PC-3 (cell line): ENCODE results near the gene APOM. TPM values are rescaled to one million over a fixed set of nuclear protein-coding genes. Genes with fewer than 3 reads are reported as not detected.

Experiments
- ATAC-seq: fragments of 200-7000 bp; cut with Tn5 transposase; 2 replicates; pipeline ENCODE4 v1.9.1; 2020; ENCODE audit warnings: mild to moderate bottlenecking, moderate library complexity
- Bru-seq: library from RNA; stranded (reverse); fragments of 400-500 nt; gene quantifications from one replicate; lab custom pipeline; 2021; lab: Mats Ljungman, UMichigan
- BruChase-seq, 2 experiments: library from RNA; stranded (reverse); fragments of 400-500 nt; gene quantifications; one replicate each; lab custom pipeline; 2021; lab: Mats Ljungman, UMichigan
- BruUV-seq: library from RNA; stranded (reverse); fragments of 400-500 nt; replicated peaks from 2 replicates; lab custom pipeline; 2021; lab: Mats Ljungman, UMichigan
- CTCF ChIA-PET: fragments of 300-600 bp; sonication (Branson Sonifier 250); formaldehyde crosslinking; loops from one replicate; lab custom pipeline; 2022; ENCODE audit warnings: antibody characterized with exemption; lab: Charles Lee
- POLR2A ChIA-PET: fragments of 300-600 bp; sonication (Branson Sonifier 250); formaldehyde crosslinking; loops from one replicate; lab custom pipeline; 2022; ENCODE audit warnings: antibody characterized with exemption; ENCODE audit not compliant: unreplicated experiment; lab: Charles Lee
- DNase-seq: peaks from one replicate; pipeline ENCODE4 v3.0.0-alpha.2; 2015
- H2AFZ ChIP-seq: fragments of 300-600 bp; sonication (generic); 2 replicates; pipeline ENCODE4 v1.6.0; 2016; ENCODE audit warnings: antibody characterized with exemption, low read length
- H3F3A ChIP-seq: fragments of 300-600 bp; sonication (generic); one replicate; pipeline ENCODE4 v1.6.0; 2017; ENCODE audit warnings: antibody characterized with exemption, low read length, control low read depth, mild to moderate bottlenecking; ENCODE audit not compliant: unreplicated experiment
- H3K27ac ChIP-seq: fragments of 300-600 bp; sonication (generic); 2 replicates; pipeline ENCODE4 v1.5.1; 2016; ENCODE audit warnings: mild to moderate bottlenecking, low read length
- H3K27me3 ChIP-seq: fragments of 300-600 bp; sonication (generic); 2 replicates; pipeline ENCODE4 v1.6.1; 2016; ENCODE audit warnings: low read length, mixed read lengths
- H3K36me3 ChIP-seq: fragments of 300-600 bp; sonication (generic); 2 replicates; pipeline ENCODE4 v1.6.1; 2016; ENCODE audit warnings: low read depth, mixed run types, low read length, mixed read lengths
- H3K4me1 ChIP-seq: fragments of 300-600 bp; sonication (generic); 2 replicates; pipeline ENCODE4 v1.5.1; 2016; ENCODE audit warnings: low read length; ENCODE audit not compliant: insufficient read depth
- H3K4me2 ChIP-seq: fragments of 300-600 bp; sonication (generic); 2 replicates; pipeline ENCODE4 v1.6.0; 2016; ENCODE audit warnings: low read length
- H3K4me3 ChIP-seq: fragments of 300-600 bp; sonication (generic); 2 replicates; pipeline ENCODE4 v1.5.1; 2016; ENCODE audit warnings: mild to moderate bottlenecking, low read length, mixed read lengths
- H3K79me2 ChIP-seq: fragments of 300-600 bp; sonication (generic); 2 replicates; pipeline ENCODE4 v1.6.1; 2017; ENCODE audit warnings: low read length, mixed read lengths
- H3K9ac ChIP-seq: fragments of 300-600 bp; sonication (generic); 2 replicates; pipeline ENCODE4 v1.6.0; 2016; ENCODE audit warnings: mild to moderate bottlenecking, low read length
- H3K9me2 ChIP-seq: fragments of 300-600 bp; sonication (generic); replicated peaks from 2 replicates; pipeline ENCODE4 v1.6.1; 2016; ENCODE audit warnings: mixed run types, low read length, mixed read lengths
- H3K9me3 ChIP-seq: fragments of 300-600 bp; sonication (generic); 2 replicates; pipeline ENCODE4 v1.6.1; 2016; ENCODE audit warnings: low read length, mixed read lengths
- H4K20me1 ChIP-seq: fragments of 300-600 bp; sonication (generic); 2 replicates; pipeline ENCODE4 v1.6.1; 2016; ENCODE audit warnings: low read length, mixed read lengths
- CTCF ChIP-seq: fragments of 300-600 bp; sonication (generic); conservative IDR thresholded peaks from 2 replicates; pipeline ENCODE4 v1.5.1; 2017; ENCODE audit warnings: antibody characterized with exemption, low read depth, mild to moderate bottlenecking, low read length
- EZH2 ChIP-seq: fragments of 300-600 bp; sonication (generic); IDR thresholded peaks from one replicate; pipeline ENCODE4 v1.6.1; 2017; ENCODE audit warnings: antibody characterized with exemption, mild to moderate bottlenecking, low read length; ENCODE audit not compliant: unreplicated experiment
- EZH2phosphoT487 ChIP-seq: fragments of 300-600 bp; sonication (generic); IDR thresholded peaks from 2 replicates; pipeline ENCODE4 v1.6.1; 2018; ENCODE audit warnings: mild to moderate bottlenecking, antibody characterized with exemption, low read length, borderline replicate concordance
- intact Hi-C: fragments of 100-400 bp; cut with micrococcal nuclease; formaldehyde crosslinking; loops from 2 replicates; pipeline ENCODE4 v1.9.0; 2023
- long read RNA-seq: library from polyadenylated mRNA; unstranded; transcript quantifications from one replicate; pipeline ENCODE4 v2.0.0, GENCODE V29; 2021; ENCODE audit not compliant: unreplicated experiment
- total RNA-seq: library from RNA; depleted of rRNA; stranded (reverse); fragments of >200 nt; gene quantifications from 2 replicates; pipeline ENCODE4 v1.2.3, GENCODE V29; 2014; rRNA removed

Gene APOM
- total RNA-seq, result 1.6 and 2.2 TPM in 2 replicates
- Bru-seq, nascent RNA, result percentile 53 among the genes with signal in this experiment
- percentile 43 among the genes with signal in this experiment for BruChase-seq, experiment 1, labeled RNA remaining after a 6-hour chase
- percentile 39 among the genes with signal in this experiment for BruChase-seq, experiment 2, labeled RNA remaining after a 2-hour chase
- long read RNA-seq, partial matches to known transcripts, result 0 of 2 reads
- long read RNA-seq, other reads (novel, unspliced or antisense), result 2 of 2 reads

- ATAC-seq, result no peak
- H3K9me3 ChIP-seq, result no peaks in the 10 kb centered on the region
- BruUV-seq, result no TSS peak
- intact Hi-C loops, result no loop called here
- no peaks in the 10 kb centered on the region for H3K9me2 ChIP-seq
- no peaks in the 10 kb centered on the region for H3F3A ChIP-seq
- H2AFZ ChIP-seq, result no peak within 1 kb of the TSS
- H3K4me3 ChIP-seq, result no peak within 1 kb of the TSS
- no peaks in the 10 kb centered on the region for H3K27me3 ChIP-seq
- H3K9ac ChIP-seq, result no peak within 1 kb of the TSS
- H4K20me1 ChIP-seq, result peaks cover 4% of the 10 kb centered on the region; the same call in 1 of the 2 replicates
- peaks cover 44% of the 10 kb centered on the region for H3K4me1 ChIP-seq
- ChIA-PET POLR2A (no interaction called here), CTCF (no interaction called here)
- no peak within 1 kb of the TSS for H3K27ac ChIP-seq
- H3K4me2 ChIP-seq, result no peak within 1 kb of the TSS
- DNase-seq, result no peak
- no peak for TF ChIP-seq CTCF
- no peak for TF ChIP-seq EZH2phosphoT487
- no peak for TF ChIP-seq EZH2
- 0 out of 2 replicates have a peak, but pooled peaks cover 5% of the 10 kb centered on the region for H3K36me3 ChIP-seq
- peaks cover 53% of the 10 kb centered on the region for H3K79me2 ChIP-seq
These were observed at the start of gene APOM for GRCh38 chr6:31655349-31656237. Gene APOM (plus strand): TSS chr6:31655894. CDS start chr6:31655967, 73 bp downstream.

GRCh38 chr6:31607317-31607716 lies 48.4 kb upstream of the APOM start:
- ChIA-PET CTCF (no interaction called here), POLR2A (no interaction called here)
- no peaks in the 10 kb centered on the region for H3F3A ChIP-seq
- no peaks in the 10 kb centered on the region for H4K20me1 ChIP-seq
- H3K4me3 ChIP-seq, result no peak overlapping the region
- intact Hi-C loops, result no loop called here
- no peak overlapping the region for H3K9ac ChIP-seq
- H2AFZ ChIP-seq, result no peak overlapping the region
- no peaks in the 10 kb centered on the region for H3K4me1 ChIP-seq
- no peak overlapping the region for H3K4me2 ChIP-seq
- no peak overlapping the region for H3K27ac ChIP-seq
- H3K27me3 ChIP-seq, result no peaks in the 10 kb centered on the region
- no peaks in the 10 kb centered on the region for H3K79me2 ChIP-seq
- DNase-seq, result no peak
- H3K36me3 ChIP-seq, result no peaks in the 10 kb centered on the region
- no peaks in the 10 kb centered on the region for H3K9me3 ChIP-seq
- no peak for ATAC-seq
- no peak for TF ChIP-seq EZH2
- no peak for TF ChIP-seq CTCF
- TF ChIP-seq EZH2phosphoT487, result no peak
- no TSS peak for BruUV-seq
- H3K9me2 ChIP-seq, result no peaks in the 10 kb centered on the region
